ENCODE data around the gene KLHL25. TPM values are rescaled to one million over a fixed set of nuclear protein-coding genes. Genes with fewer than 3 reads are reported as not detected.

KLHL25 gene
- total RNA-seq, 2 experiments from 2014 or later, result 5.3 to 5.7 TPM

- Mint-ChIP-seq H3K27ac (peak overlapping the region; percentile 23), H3K4me1 (ENCODE audit: low read depth) (peaks cover 14% of the 10 kb centered on the region), H3K27me3 (no peaks in the 10 kb centered on the region), H3K9me3 (no peaks in the 10 kb centered on the region), H3K4me3 (no peak overlapping the region), H3K36me3 (peaks cover 58% of the 10 kb centered on the region)
- ChIA-PET CTCF (no interaction called here), POLR2A (no interaction called here)
- intact Hi-C loops (cut with micrococcal nuclease), result no loop called here
- DNase-seq, result no peak
Measured at GRCh38 chr15:85745525-85746150, 49.1 kb downstream of the KLHL25 start.

- peaks cover 62% of the 10 kb centered on the region for H3K36me3 Mint-ChIP-seq
- CTCF ChIA-PET, result no interaction called here
- no peaks in the 10 kb centered on the region for H3K27me3 Mint-ChIP-seq
- POLR2A ChIA-PET, result no interaction called here
- peaks cover 12% of the 10 kb centered on the region for H3K4me1 Mint-ChIP-seq (ENCODE audit: low read depth)
- DNase-seq, result no peak
- peak overlapping the region; percentile 28 for H3K27ac Mint-ChIP-seq
- no peak overlapping the region for H3K4me3 Mint-ChIP-seq
- no peaks in the 10 kb centered on the region for H3K9me3 Mint-ChIP-seq
- intact Hi-C loops (cut with micrococcal nuclease), result no loop called here
Measured at GRCh38 chr15:85745023-85745422, 49.7 kb downstream of the KLHL25 start.

DNA sequence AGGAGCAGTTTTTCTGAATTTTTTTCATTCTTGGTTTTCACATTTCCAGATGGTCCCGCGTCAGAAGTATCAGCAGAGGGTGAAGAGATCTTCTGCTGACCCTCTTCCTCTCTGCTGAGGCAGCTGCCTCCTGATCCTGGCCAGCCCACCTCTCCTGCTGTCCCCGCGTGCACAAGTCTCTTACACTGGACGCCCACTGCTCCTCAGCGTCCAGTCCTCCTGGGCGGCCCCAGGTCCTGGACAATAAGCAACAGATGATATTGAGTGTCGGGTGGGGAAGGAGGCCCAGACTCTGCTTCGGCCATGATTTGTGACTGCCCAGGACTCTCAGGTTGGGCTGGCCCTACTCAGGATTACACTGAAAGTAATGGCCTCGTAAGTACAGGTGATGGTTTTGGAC is 50.1 kb downstream of the KLHL25 start:
- ChIA-PET CTCF (interaction anchor here (0.6 kb wide), 1 partner anchor 89 kb away, joined by 3 read pairs; no protein-coding TSS in a partner anchor), POLR2A (interaction anchor here (0.7 kb wide), 1 partner anchor 11 kb away, joined by 3 read pairs; no protein-coding TSS in a partner anchor)
- H3K9me3 Mint-ChIP-seq, result no peaks in the 10 kb centered on the region
- H3K27ac Mint-ChIP-seq, result no peak overlapping the region
- no peak overlapping the region for H3K4me3 Mint-ChIP-seq
- DNase-seq, result no peak
- H3K36me3 Mint-ChIP-seq, result peaks cover 62% of the 10 kb centered on the region
- H3K4me1 Mint-ChIP-seq (ENCODE audit: low read depth), result peaks cover 12% of the 10 kb centered on the region
- H3K27me3 Mint-ChIP-seq, result no peaks in the 10 kb centered on the region
- intact Hi-C loops (cut with micrococcal nuclease), result no loop called here

DNA sequence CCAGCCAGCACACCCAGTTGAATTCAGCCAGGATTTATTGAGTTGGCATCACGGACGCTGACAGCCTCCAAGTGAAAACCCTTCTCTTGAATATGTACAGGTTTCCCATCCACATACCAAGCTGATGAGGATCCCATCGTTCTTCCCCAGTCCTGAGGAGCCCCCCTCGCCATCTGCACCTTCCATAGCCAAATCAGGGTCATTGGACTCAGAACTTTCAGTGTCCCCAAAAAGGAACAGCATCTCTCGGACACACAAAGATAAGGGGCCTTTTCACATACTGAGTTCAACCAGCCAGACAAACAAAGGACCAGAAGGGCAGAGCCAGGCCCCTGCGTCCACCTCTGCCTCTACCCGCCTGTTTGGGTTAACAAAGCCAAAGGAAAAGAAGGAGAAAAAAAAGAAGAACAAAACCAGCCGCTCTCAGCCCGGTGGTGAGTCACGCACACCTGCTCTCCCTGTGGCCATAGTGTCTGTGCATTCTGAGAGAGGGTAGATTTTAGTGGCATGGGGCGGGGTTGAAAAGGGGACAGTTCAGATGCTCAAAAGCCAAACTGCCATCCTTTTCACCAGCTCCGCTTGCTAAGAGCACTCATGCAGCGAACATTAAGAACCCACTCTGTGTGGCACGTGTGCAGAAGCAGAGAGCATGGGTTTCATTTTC is 51.2 kb downstream of the KLHL25 start:
- intact Hi-C loops (cut with micrococcal nuclease), result no loop called here
- Mint-ChIP-seq H3K36me3 (peaks cover 64% of the 10 kb centered on the region), H3K27ac (no peak overlapping the region), H3K4me1 (ENCODE audit: low read depth) (peaks cover 12% of the 10 kb centered on the region), H3K9me3 (no peaks in the 10 kb centered on the region), H3K27me3 (no peaks in the 10 kb centered on the region), H3K4me3 (no peak overlapping the region)
- DNase-seq, result no peak
- POLR2A ChIA-PET, result interaction anchor here (0.7 kb wide), 1 partner anchor 12 kb away, joined by 3 read pairs; no protein-coding TSS in a partner anchor
- CTCF ChIA-PET, result interaction anchor here (0.6 to 1.2 kb wide), 3 partner anchors 12 to 97 kb away, joined by 3 to 6 read pairs (median 3); no protein-coding TSS in a partner anchor

DNA sequence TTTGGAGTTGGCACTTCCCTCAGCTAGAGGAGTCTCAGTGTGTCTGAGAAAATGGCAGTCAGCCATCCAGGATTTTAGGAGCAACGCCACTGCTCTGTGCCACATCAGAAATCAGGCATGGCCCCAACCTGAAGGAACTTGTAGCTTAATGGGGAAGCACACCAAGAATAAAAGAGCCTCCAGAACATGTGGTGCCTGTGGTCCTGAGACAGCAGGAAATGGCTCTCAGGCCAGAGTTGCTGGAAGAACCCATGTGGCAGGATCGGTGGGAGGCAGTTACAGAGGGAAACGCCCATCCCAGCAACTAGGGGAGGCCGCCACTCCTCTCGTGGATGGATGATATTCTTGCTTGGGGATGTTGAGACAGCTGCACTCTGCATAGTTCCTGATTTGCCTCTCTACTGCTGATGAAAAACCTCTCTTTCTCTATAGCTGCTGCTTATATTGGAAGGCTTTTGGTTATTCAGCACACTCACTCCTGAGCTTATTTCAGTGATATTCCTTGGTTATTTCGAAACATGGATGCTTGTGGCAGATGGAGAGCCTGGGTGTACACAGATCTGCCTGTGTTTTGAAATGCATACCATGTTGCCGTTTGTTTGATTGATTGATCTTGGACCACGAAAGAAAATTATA is 52.4 kb downstream of the KLHL25 start:
- H3K27ac Mint-ChIP-seq, result peak overlapping the region; percentile 54
- intact Hi-C loops (cut with micrococcal nuclease), result no loop called here

DNA sequence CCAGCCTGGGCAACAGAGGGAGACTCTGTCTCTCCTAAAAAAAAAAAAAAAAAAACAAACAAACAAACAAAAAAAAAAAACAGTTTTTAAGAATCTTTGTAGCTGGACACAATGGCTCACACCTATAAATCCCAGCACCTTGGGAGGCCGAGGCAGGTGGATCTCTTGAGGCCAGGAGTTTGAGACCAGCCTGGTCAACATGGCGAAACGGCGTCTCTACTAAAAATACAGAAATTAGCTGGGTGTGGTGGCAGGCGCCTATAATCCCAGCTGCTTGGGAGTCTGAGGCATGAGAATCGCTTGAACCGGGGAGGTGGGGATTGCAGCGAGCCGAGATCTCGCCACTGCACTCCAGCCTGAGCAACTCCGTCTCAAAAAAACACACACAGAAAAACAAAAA is 53.1 kb downstream of the KLHL25 start:
- Mint-ChIP-seq H3K9me3 (no peaks in the 10 kb centered on the region), H3K27ac (peak overlapping the region; percentile 54), H3K4me3 (no peak overlapping the region), H3K4me1 (ENCODE audit: low read depth) (peaks cover under 1% of the 10 kb centered on the region), H3K36me3 (peaks cover 55% of the 10 kb centered on the region), H3K27me3 (no peaks in the 10 kb centered on the region)
- intact Hi-C loops (cut with micrococcal nuclease), result no loop called here
- DNase-seq, result no peak
- POLR2A ChIA-PET, result no interaction called here
- CTCF ChIA-PET, result interaction anchor here (1.2 kb wide), 1 partner anchor 12 kb away, joined by 3 read pairs; no protein-coding TSS in a partner anchor

More for the DNA sequence above, 52.4 kb downstream of the KLHL25 start:
- ChIA-PET POLR2A (no interaction called here), CTCF (interaction anchor here (1.2 kb wide), 2 partner anchors 13 to 98 kb away, joined by 3 to 6 read pairs; no protein-coding TSS in a partner anchor)
- Mint-ChIP-seq H3K27me3 (no peaks in the 10 kb centered on the region), H3K4me1 (ENCODE audit: low read depth) (peaks cover 7% of the 10 kb centered on the region), H3K36me3 (peaks cover 61% of the 10 kb centered on the region), H3K9me3 (no peaks in the 10 kb centered on the region), H3K4me3 (no peak overlapping the region)
- DNase-seq, result no peak

GRCh38 chr15:85741021-85741421 is 53.7 kb downstream of the KLHL25 start:
- no peaks in the 10 kb centered on the region for H3K27me3 Mint-ChIP-seq
- ChIA-PET CTCF (interaction anchor here (2.8 kb wide), 1 partner anchor 99 kb away, joined by 13 read pairs; no protein-coding TSS in a partner anchor), POLR2A (no interaction called here)
- H3K9me3 Mint-ChIP-seq, result no peaks in the 10 kb centered on the region
- DNase-seq, result no peak
- H3K4me3 Mint-ChIP-seq, result no peak overlapping the region
- intact Hi-C loops (cut with micrococcal nuclease), result no loop called here
- no peaks in the 10 kb centered on the region for H3K4me1 Mint-ChIP-seq (ENCODE audit: low read depth)
- peaks cover 49% of the 10 kb centered on the region for H3K36me3 Mint-ChIP-seq
- H3K27ac Mint-ChIP-seq, result no peak overlapping the region

DNA sequence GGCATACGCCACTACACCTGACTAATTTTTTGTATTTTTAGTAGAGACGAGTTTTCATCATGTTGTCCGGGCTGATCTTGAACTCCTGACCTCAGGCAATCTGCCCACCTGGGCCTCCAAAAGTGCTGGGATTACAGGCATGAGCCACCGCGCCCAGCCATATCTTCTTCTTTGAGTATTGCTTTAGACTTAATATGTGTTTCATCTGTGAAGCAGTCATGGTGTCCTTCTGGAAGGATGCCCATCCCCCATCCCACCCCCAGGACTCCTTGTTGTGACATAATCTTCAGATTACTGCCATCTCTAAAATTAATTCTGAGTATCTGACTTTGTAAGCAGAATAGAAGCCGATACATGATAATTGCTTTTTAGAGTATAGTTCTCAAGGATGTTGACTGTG is 57.7 kb downstream of the KLHL25 start:
- ChIA-PET CTCF (no interaction called here), POLR2A (no interaction called here)
- Mint-ChIP-seq H3K4me1 (ENCODE audit: low read depth) (no peaks in the 10 kb centered on the region), H3K4me3 (no peak overlapping the region), H3K36me3 (peaks cover 53% of the 10 kb centered on the region), H3K9me3 (peaks cover 12% of the 10 kb centered on the region), H3K27ac (no peak overlapping the region), H3K27me3 (no peaks in the 10 kb centered on the region)
- intact Hi-C loops (cut with micrococcal nuclease), result no loop called here
- DNase-seq, result no peak

DNA sequence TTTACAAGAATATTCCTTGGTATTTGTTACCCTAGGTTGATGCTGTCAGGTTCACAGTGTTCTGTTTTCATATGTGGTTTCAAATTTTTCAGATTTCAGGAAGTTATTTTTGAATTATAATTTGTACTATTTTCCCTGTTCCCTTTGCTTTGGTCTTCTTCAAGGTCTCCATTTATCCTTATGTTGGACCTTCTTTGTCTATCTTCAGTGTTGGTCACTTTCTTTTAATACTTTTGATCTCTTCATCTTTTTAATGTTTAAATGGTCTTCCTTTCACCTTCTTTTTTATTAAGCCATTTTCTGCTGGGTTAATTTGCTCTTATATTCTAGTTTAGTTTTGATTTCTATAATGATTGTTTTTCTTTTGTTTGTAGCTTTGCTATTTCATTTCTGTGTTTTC is 61.3 kb downstream of the KLHL25 start:
- Mint-ChIP-seq H3K27me3 (no peaks in the 10 kb centered on the region), H3K27ac (peak overlapping the region; percentile 24), H3K4me3 (no peak overlapping the region), H3K36me3 (peaks cover 61% of the 10 kb centered on the region), H3K9me3 (peaks cover 12% of the 10 kb centered on the region), H3K4me1 (ENCODE audit: low read depth) (peaks cover 18% of the 10 kb centered on the region)
- CTCF ChIA-PET, result interaction anchor here (0.5 to 8.0 kb wide), 3 partner anchors 107 to 437 kb away, joined by 3 to 92 read pairs (median 6); no protein-coding TSS in a partner anchor
- intact Hi-C loops (cut with micrococcal nuclease), result no loop called here
- DNase-seq, result no peak
- POLR2A ChIA-PET, result no interaction called here

DNA sequence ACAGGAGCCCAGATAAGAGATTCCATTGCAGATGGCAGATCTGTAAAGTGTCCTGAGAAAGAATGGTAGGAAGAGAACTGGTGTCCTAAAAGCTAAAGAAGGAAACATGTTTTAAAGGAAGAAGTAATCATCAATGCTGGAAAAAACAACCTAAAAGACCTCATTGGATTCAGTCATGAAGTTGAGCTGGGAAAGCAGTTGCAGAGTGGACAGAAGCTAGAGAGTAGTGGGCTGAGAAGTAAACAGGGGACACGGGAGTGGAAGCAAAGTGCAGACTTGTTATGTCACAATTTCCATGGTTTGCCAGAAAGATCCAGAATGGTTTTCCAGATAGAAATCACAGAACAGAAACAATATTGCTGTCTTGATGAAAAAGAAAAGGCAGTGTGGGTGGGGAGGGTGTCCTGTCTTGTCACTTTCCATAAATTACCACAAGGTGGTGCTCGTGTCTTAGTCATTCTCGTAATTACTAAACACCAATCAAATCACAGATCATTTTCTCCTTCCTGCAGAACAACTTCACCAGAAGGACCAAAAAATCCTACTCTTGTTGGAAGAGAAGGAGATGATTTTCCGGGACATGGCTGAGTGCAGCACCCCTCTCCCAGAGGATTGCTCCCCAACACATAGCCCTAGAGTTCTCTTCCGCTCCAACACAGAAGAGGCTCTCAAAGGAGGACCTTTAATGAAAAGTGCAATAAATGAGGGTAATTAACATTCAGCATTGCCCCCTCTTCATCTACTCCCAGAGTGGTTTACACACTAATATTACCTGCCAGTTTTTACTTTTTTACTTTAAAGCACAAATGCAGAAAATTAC is 64.5 kb downstream of the KLHL25 start:
- Mint-ChIP-seq H3K36me3 (peaks cover 69% of the 10 kb centered on the region), H3K4me1 (ENCODE audit: low read depth) (peaks cover 28% of the 10 kb centered on the region), H3K4me3 (no peak overlapping the region), H3K27ac (peak overlapping the region; percentile 71), H3K27me3 (no peaks in the 10 kb centered on the region), H3K9me3 (peaks cover 12% of the 10 kb centered on the region)
- POLR2A ChIA-PET, result interaction anchor here (0.7 kb wide), 2 partner anchors 85 to 274 kb away, joined by 3 read pairs; no protein-coding TSS in a partner anchor
- CTCF ChIA-PET, result interaction anchor here (0.6 to 8.0 kb wide), 20 partner anchors 10 to 597 kb away, joined by 3 to 92 read pairs (median 3); no protein-coding TSS in a partner anchor
- peak; percentile 51 for DNase-seq
- intact Hi-C loops (cut with micrococcal nuclease), result loop anchor here (1.0 to 2.0 kb wide), 2 partner anchors 101 to 110 kb away; no protein-coding TSS in a partner anchor

GRCh38 chr15:85727068-85727467 is 67.7 kb downstream of the KLHL25 start:
- peaks cover 71% of the 10 kb centered on the region for H3K36me3 Mint-ChIP-seq
- no peak for DNase-seq
- H3K9me3 Mint-ChIP-seq, result no peaks in the 10 kb centered on the region
- CTCF ChIA-PET, result interaction anchor here (1.3 to 8.0 kb wide), 2 partner anchors 113 to 431 kb away, joined by 4 to 92 read pairs; no protein-coding TSS in a partner anchor
- POLR2A ChIA-PET, result no interaction called here
- intact Hi-C loops (cut with micrococcal nuclease), result no loop called here
- peaks cover 57% of the 10 kb centered on the region for H3K4me1 Mint-ChIP-seq (ENCODE audit: low read depth)
- no peak overlapping the region for H3K4me3 Mint-ChIP-seq
- peak overlapping the region; percentile 55 for H3K27ac Mint-ChIP-seq
- no peaks in the 10 kb centered on the region for H3K27me3 Mint-ChIP-seq
